IPS-NIHi7 (cell line): ENCODE measurements around the gene F13A1.

Source experiments
- DNase-seq: peaks from one replicate; pipeline ENCODE4 v3.0.0; 2012; ENCODE audit warnings: mixed read lengths; ENCODE audit errors: extremely low spot score

F13A1 gene

GRCh38 chr6:6244624-6245023 is 75.8 kb downstream of the F13A1 start:
- no peak for DNase-seq

GRCh38 chr6:6243846-6244245 is 76.6 kb downstream of the F13A1 start:
- no peak for DNase-seq

DNA sequence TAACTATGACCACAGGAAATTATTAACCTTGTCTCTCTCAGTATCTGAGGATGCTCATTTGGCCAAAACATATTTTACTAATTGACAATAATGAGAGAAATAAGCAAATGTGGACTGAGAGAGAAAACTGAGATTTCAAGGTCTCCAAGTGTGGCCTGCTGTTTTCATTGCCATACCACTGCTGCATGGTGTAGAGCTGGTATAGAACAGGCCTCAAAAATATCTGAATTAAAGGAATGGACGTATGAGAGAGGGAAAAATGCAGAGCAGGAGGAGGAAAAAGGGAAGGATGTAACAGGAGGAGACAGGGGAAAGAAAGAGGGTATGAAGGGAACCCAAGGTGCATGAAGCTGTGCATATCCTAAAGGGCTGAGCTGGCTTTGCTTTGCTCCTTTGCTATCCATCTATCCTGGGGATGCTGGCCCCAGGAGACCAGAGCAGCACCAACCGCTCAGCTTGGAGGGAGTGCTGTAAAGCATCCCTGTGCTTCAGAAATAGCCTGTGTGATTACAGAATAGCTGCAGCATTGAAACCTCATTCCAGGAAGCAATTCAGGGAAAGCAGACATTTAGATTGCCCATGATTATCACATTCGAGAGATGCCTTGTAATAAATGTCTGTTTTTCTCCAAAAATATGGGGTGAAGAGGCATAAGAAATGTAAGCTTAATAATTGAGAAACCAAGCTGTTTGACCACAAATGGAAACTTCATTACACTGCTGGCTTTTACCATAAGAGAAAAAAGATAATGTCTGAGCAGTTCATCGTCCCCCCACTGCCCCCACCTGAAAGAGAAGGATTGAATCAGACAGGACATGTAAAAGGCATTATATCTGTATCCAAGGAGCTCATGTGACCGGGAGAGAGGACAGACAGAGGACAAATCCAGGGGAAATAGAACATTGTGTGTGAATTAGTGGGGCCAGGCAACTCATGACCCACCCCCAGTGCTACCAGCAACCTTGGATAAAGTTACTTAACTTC is 80.6 kb downstream of the F13A1 start:
- no peak for DNase-seq

DNA sequence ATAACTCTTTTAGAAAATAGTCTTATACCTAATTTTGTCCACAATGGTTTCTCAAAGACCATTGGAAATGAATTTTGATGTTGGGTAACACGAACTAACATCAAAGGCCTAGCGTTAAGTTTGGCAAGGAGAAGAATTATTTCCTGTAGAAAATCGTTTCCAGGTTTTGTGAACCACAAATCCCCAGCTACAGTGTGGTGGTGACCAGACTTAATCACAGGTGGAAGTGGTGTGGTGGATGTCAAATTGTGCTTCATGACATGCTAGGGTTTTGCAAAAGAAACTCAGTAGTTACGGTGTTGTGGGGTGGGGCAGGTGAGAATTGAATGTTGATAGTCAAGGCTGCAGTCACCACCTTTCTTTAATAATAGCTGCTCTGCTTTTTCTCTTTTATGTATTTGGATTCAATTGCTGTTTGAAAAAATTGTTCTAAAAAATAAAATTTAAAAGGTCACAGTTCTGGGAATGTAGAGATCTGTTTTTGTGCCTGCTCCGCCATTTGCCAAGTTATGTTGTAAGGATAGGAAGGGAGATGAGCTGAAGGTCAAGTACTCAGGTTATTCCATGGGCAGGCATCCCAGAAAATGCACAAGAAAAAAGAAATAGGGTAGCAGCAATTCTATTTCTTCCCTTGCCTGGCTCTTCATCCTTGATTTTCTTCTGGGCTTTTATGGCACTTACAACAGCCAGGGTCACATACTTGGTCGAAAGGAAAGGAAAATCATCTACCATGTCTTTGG is 83.6 kb downstream of the F13A1 start:
- DNase-seq = no peak

DNA sequence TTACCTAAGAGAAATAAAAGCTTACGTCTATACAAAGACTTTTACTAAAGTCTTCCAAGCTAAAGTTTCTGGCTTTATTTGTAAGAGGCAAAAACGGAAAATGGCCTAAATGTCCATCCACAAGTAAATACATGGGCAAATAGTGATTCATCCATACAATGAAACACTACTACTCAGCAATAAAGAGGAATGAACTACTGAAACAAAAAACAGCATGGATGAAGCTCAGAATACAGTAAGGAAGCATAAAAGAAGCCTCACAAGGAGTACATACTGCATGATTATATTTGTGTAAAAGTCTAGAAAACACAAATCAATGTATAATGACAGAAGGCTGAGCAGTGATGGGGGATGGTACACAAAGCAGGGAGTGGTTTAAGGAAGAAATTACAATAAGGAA is 84.7 kb downstream of the F13A1 start:
- DNase-seq = no peak

DNA sequence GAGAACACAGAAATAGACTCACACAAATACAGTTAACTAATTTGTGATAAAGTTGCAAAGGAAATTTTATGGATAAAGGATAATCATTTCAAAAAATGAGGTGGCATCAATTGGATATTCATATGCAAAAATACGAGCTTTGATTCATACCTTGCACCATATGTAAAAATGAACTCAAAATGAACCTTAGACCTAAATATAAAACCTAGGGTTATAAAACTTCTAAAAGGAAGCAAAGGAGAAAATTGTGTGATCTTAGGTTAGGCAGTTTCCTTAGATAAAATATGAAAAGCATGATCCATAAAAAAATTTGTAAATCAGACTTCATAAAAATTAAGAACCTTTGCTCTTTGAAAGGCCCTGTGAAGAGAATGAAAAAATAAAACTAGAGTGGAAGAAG is 85.5 kb downstream of the F13A1 start:
- DNase-seq = no peak

DNA sequence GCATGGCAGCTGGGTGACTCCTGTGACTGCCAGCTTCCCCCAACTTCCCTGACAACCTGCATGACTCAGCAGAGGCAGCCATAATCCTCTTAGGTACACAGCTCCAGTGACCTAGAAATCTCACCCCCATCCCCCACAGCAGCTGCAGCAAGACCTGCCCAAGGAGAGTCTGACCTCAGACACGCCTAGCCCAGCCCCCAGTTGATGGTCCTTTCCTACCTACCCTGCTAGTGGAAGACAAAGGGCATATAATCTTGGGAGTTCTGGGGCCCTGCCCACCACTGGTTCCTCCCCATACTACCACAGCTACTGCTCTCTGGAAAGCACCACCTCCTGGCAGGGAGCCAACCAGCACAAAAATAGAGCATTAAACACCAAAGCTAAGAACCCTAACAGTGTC is 90.2 kb downstream of the F13A1 start:
- no peak for DNase-seq

DNA sequence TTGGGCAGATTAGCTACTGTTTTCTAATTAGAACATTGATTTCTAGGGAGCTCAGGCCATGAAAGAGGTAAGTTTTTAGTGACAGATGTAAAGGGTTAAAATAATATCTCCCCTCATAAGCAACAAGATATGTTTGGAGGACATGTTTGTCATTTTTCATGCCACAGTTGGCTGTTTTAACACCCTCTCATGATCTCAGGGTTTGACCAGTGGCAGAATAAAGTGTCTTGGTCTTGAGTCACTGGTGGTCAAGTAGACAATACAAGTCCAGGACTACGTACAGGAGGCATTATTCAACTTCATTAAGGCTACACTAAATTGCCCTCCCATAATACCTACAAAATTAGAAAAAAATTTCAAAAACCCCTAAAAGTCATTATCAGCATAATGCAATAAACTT is 92.6 kb downstream of the F13A1 start:
- DNase-seq = no peak

DNA sequence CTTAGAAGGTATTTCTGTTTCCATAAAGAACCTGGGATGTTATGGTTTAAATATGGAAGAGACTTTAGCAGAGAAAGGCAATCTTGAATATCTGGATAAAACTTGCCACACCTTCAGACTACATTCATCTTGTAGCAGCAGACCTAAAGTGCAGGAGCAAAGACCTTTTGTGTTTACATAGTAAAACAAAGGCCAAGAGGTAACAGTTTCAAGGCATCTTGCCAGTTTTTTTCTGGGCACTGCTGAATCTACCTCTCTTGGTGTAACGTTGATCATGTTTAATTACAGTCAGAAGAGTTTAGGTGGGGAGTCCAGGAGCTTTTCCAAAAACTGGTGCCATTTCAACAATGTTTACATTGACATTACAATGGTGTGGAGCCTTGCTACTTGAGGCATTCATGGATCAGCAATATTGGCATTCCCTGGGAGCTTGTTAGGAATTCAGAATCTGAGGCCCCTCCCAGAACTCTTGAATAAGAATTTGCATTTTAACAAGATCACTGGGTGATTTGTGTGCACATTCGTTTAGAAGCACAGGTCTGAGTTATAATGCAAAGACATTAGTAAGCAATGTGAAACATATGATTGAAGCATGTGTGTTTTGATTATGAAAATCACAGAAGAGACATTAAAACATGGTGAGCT is 94.5 kb downstream of the F13A1 start:
- DNase-seq = no peak

DNA sequence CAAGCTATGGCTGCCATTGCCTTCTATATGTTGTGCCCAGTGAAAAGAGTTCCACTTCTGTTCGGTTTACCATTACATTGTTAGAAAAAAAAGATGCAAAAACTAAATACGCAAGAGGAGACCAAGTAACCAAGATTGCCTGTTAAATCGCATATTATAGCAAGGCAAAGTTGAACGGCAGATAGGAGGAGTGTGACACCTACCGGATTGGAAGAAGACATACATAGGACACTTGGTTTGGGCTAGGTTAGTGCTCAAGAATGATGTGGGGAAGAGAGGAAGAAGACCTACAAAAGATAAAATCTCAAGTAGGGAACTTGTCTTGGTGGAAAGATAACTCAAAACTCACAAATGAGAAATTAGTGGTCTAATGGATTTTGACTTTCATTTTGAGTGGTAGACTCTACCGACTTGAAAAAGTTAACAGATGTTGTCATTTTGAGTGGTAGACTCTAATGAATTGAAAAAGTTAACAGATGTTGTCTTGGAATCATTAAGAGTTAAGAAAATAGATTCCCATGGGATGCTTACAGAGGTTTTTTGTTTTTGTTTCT is 95.5 kb downstream of the F13A1 start:
- DNase-seq = no peak

GRCh38 chr6:6221787-6222535 is 98.5 kb downstream of the F13A1 start:
- peak; percentile 67 for DNase-seq

GRCh38 chr6:6220718-6221117 is 99.7 kb downstream of the F13A1 start:
- no peak for DNase-seq

DNA sequence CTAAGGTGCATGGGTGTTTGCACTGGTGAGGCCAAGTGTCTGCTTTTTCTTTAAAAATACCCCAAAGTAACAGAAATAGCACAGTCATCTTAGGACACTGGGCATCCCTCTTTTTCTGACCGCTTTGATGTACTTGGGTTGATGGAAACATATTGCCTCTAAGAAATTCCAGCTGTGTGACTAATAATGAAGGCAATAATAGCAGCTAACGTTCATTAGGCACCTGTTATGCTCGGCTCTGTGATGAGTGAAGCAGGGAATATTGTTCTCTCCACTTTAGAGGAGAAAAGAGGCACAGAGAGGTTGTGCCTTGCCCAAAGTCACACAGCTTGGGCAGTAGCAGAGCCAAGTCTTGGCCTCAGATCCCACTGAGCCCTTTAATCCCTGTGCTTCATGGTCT is 100.7 kb downstream of the F13A1 start:
- no peak for DNase-seq

GRCh38 chr6:6218759-6219085 is 101.7 kb downstream of the F13A1 start:
- DNase-seq = no peak

GRCh38 chr6:6217855-6218758 is 102.4 kb downstream of the F13A1 start:
- no peak for DNase-seq

DNA sequence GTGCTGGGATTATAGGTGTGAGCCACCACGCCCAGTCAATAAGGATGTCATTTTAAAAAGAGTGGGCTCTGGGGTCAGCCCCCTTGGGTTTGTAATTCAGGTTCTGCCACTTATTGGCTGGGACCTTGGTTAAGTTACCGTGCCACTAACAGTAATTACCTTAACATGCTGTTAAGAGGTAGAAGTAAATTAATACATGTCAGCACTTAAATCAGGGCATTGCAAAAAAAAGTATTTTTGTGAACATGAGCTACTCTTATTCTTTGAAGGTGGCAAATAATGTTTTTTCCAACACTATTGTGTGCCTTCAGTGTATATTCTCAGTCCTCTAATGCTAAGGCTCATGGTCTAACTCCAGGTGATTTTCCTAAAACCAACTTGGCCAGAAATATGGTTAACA is 109.5 kb downstream of the F13A1 start:
- no peak for DNase-seq

DNA sequence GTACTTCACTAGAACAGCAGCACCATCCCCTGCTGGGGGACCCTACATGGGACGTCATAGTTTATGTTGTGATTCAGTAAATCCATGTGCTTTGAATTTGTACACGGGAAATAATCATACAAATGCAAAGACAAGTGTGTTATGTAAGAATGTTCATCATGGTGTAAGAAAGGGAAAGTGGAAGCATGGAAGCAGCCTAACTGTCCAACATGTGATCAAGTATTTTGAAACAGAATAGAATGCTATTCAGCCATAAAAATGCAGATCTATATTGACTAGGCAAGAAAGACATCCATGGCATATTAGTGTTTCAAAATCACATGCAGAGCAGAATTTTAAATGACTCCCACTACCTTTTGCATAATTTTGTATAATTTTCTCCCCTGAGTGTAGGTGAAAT is 117.6 kb downstream of the F13A1 start:
- no peak for DNase-seq

GRCh38 chr6:6201200-6201599 is 119.3 kb downstream of the F13A1 start:
- DNase-seq = no peak

DNA sequence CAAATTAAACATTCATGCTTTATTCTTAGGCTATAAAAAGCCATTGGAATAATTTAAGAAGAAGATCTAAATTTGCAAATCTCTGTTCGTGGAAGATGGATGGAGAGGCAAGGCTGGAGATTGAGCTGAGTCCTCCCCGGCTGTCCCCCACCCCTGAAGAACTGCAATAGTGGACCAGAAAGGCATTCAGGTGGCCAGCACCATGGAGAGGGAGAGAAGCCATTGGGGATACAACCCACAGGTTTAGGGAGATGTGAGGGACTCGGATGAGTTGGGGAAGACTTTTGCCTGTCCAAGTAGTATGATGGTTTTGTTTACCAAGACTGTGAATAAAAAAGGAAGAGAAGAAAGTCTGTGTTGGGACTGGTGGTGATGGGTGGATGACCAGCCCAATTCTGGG is 120.8 kb downstream of the F13A1 start:
- no peak for DNase-seq

DNA sequence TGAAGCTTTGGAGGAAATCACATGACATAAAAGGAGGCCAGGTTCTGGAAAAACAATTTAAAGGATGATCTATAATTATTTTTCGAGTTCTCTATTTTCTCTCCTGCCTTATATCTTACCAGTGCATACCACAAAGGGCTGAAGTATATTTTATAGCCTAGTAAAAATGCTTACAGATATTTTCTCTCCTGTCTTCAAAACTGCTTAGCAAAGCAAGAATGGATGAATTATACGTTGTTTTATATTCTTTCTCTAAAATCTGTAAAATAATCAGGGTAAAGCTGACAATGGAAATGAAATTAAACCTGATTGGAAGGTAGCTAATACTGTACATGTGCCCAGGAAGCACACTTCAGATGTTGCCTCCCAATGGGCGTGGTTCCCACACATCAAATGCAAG is 123.7 kb downstream of the F13A1 start:
- no peak for DNase-seq

- no peak for DNase-seq
These were observed 125.4 kb downstream of the F13A1 start for GRCh38 chr6:6195080-6195479.
